Measurements from ENCODE around the gene TPM4. TPM values are rescaled to one million over a fixed set of nuclear protein-coding genes. Genes with fewer than 3 reads are reported as not detected.
"Not testable (repeated sequence)": the region's sequence is repeated elsewhere in the genome, so short reads cannot be mapped to it uniquely, and the experiment has no call there.

TPM4 gene
- polyA plus RNA-seq, 3 donors = 466 to 475 (median 475) TPM

DNA sequence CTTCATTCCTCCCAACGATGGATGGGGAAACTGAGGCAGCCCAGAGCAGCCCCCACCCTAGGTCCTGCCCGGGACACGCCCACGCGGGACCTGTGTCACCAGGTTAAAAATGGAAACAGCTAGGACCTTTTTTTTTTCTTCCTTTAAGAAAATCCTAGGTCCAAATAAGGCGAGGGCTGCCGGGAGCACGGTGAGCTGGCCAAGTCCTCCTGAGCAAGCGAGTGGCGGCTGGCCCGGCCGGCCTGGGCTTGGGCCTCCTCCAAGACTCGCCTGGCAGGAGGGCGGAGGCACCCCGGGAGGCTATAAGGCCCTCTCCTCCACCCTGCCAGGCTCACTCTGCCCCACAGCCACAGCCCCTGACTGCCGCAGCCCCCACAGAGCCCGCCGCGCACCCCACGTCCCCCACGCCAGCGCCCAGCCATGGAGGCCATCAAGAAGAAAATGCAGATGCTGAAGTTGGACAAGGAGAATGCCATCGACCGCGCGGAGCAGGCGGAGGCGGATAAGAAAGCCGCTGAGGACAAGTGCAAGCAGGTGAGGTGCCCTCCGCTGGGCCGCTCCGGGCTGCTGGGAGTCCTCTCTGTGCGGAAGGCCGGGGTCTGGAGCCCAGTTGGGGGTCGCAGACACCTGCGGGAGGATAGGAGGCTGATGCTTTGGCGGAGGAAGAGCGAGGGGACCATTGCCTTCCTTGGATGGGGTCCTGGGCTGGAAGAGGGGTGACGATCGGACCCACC is 8.9 kb upstream of the TPM4 start:
- DNase-seq = no peak

DNA sequence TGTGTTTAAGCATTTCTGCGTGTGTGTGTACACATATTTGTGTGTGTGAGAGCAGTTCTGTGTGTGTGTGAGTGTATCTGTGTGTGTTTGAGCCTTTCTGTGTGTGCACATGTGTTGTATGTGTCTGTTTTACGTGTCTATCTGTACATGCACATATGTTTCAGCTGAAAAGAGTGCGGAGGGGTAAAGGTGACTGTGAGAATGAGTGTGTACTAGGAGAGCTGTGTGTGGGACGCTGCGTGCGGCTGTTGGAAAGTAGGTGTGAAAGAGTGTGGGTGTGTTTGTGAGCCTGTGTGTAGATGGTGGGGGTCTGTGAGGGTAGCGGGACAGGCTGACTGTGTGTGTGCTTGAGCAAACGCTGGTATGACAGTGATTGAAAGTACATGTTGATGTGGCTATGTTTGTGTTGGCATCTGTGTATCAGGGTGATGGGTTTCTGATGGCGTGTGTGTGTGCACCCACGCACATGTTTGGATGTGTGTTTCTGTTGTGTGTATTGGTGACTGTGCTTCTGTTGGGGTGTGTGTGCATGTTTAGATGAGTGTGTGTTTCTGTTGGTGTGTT is 7.5 kb upstream of the TPM4 start:
- no peak for DNase-seq

DNA sequence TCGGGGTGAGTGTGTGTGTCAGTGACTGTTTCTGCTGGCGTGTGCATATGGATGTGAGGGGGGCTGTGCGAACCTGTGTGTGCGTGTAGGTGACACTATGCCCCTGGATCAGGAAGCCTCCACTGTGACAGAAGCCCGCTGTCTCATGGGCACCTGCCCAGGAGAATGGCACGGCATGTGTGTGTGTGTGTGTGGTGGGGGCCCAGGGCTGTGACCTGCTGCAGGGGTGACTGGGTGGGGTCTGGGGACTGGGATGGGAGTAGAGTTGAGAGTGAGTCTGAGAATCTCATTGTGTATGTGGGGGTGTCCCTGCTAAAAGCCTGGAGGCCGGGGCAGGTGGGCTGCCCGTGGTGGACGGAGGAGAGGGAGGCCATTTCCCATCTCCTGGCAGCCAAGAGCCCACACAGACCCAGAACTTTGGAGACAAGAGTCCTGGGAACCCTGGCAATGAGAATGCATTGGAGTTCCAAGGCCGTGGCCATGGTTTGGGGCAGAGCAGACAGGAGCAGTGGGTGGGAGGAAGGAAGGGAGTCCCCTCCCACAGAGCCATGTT is 6.4 kb upstream of the TPM4 start:
- no peak for DNase-seq

DNA sequence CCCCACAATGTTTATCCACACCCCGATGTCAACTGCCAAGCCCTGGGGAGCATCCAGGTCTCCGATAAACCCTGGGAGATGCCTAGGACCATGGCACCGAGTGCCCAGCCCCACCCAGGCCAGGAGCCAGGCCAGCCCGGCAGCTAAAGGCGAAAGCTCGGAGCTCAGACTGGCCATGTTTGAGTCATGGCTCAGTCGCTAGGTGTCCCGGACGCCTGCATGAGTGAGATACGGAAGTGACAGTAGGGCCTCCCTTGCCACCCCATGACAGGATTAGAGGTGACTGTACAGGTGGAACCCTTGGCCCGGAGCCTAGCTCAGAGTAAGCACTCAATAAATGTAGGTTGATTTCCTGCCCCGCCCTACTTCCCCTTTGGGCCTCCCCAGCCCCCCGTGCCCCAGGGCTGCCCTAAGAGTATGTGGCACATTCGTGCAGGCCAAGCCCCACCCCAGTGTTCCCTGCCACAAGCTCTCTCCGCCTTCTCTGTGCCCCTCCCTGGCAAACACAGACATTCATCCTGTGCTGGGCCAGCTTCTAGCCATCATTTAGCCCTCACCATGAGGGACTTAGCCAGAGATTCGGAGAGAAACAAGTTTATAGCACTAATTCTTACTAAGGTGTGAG is 5.8 kb upstream of the TPM4 start:
- no peak for DNase-seq

DNA sequence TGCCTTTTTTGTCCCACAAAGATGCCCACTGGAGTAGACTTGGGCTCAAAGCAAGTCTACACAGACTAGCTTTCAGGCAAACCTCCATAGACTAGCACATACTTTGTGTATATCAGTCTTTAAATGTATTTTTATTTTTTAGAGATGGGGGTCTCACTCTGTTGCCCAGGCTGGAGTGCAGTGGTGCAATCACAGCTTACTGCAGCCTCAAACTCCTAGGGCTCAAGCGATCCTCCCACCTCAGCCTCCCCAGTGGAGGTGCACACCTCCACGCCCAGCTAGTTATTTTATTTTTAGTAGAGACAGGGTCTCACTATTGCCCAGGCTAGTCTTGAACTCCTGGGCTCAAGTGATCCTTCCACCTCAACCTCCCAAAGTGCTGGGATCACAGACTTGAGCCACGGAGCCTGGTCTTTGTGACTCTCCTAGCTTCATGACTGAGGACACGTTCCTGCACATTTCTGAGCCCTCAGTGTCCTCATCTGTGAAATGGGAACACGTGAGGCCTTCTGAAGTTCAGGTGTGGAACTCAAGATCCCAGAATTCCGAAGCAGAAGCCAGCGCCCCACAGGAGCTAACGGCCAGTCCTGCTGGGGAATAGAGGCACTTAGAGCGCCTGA is 5.1 kb upstream of the TPM4 start:
- no peak for DNase-seq

DNA sequence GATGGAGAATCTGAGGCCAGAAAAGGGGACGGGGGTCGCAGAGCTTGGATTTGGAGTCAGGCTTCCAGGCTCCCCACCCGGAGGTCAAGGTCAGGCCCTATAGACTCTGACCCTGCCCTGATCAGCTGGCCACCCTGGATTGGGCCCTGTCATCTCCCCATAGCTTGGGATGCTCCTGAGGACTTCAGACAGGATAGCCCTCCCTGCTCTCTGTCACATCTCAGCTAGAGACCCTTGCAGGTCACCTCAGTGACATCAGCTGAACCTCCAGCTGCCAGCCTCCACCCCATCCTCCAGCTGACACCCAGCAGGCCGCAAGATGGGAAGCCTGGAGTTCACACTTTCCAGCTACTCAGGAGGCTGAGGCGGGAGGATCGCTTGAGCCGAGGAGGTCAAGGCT is 2.8 kb upstream of the TPM4 start:
- DNase-seq = no peak

DNA sequence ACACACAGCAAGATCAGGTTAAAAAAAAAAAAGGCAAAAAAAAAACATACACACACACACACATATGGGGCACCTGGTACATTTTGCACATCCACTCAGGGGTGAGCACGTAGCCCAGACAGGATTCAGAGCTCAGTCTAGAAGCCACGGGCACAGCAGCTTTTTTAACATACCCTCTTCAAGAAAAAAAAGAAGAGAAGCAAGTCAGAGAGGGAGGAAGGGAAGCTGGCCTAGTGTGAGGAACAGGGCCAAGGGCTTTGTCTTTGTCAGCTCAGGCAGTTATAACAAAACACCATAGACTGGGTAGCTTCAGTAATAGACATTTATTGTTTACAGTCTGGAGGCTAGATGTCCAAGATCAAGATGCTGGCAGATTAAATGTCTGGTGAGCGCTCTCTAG is 2.3 kb upstream of the TPM4 start:
- no peak for DNase-seq

DNA sequence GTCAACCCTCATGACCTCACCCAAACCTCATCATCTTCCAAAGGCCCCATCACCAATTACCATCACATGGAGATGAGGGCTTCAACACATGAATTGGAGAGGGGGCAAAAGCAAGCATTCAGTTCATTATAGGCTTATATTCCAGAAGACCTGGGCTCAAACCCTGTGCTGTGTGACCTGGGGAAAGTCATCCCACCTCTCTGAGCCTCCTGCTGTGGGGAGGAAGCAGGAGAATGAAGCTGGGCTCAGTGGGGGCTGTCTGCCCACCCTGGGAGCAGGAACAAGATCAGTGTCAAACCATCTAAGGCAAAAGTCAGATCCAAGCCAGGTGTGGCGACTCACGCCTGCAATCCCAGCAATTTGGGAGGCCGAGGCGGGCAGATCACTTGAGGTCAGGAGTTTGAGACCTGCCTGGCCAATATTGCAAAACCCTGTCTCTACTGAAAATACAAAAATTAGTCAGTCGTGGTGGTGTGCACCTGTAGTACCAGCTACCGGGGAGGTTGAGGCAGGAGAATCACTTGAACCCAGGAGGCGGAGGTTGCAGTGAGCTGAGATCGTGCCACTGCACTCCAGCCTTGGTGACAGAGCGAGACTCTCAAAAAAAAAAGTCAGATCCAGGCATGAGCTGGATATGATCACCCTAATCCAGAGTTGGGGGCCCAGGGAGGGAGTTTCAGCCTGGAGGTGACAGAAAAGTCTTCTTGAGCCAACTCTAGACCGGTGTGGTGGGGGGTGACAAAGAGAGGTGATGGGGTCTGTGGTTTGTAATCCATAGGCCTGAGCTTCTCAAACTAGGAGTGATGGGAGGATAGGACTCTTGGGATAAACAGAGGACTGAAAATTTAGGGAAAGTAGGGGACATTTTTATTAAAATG is 1.6 kb upstream of the TPM4 start:
- no peak for DNase-seq

DNA sequence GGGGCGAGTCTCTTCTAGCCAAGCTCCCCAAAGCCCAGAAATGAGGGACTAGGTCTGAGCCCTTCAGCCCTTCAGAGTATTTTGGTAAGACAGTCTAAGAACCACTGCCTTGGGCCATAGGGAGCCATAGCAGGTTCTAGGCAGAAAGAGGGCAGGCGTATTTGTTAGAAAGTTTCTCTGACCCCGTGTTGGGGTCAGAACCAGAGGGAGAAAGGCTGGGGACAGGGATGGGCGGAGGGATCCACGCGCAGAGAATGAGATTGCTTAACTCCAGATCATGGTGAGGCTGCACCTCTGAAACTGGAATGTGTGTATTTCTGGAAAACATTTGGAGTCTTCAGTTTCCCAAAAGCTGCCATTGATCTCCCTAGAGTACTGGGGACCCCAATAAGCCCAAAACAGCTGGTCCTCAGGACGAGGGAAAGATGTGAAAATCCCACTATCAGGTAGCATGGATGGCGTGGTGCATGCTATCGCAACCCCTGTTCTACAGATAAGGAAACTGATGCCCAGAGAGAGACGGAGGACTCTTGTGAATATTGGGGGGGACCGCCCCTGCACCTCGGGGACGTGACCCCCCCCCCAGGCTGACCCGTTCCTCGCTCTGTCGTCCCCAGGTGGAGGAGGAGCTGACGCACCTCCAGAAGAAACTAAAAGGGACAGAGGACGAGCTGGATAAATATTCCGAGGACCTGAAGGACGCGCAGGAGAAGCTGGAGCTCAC is 703 bp upstream of the TPM4 start:
- no peak for DNase-seq

DNA sequence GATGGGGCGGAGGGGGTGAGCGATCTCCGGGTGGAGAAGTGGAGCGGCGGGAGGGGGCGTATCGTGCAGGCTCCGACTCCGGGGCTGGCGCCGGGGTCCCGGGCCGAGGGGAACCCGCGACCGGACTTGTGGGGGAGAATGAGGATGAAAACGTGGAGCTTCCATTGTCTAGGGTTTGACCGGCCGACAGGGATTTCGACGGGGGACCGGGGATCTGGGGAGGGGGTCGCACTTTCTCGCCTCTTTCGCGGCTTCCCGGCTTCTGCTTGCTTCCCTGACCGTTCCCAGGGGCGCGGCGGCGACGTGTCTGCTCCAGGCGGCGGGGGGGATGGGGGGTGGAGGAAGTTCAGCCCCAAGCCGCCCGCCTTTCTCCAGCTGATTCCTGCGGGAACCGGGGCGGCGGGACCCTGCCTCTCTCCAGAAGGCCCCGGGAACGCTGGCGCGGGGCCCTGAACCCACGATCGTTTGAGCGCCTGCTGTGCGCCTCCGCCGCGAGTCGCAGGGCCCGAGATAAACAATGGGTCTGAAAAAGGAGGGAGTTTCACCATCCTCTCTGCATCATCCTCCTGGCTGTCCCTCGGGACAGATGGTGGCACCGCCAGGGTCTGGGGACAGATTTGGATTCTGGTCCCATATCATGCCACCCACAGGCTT is 790 bp downstream of the TPM4 start:
- DNase-seq = no peak

DNA sequence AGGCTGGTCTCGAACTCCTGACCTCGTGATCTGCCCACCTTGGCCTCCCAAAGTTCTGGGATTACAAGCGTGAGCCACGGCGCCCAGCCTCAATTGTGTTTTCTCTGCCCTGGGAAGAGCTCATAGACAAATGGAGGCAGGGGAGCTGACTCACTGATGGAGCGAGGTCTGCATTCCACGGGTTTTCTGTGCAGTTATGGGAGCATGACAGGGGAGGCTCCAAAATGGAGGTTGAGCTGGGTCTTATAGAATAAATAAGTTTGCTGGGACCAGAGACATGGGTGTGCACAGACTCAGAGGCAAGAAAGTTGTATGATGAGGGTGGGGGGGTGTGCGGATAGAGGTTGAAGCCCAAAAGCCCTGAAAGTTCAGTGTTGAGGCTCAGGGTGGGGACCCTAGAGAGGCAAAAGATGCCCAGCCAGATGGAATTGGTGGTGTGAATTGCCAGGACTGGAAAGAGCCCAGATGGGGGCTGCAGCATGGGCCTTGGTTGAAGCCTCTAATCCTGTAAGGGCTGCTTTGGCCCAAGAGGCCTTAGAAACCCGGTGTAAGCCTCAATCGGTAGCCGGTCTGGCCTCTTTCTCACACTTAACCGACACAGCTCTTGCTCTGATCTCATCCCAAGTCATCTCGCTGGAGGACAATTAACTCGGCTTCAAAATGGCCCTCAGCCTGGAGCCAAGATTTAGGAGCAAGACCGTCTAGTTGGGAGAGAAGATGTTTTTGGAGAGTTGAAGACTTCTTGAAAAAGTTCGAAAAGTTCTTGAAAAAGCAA is 1.9 kb downstream of the TPM4 start:
- DNase-seq = no peak

DNA sequence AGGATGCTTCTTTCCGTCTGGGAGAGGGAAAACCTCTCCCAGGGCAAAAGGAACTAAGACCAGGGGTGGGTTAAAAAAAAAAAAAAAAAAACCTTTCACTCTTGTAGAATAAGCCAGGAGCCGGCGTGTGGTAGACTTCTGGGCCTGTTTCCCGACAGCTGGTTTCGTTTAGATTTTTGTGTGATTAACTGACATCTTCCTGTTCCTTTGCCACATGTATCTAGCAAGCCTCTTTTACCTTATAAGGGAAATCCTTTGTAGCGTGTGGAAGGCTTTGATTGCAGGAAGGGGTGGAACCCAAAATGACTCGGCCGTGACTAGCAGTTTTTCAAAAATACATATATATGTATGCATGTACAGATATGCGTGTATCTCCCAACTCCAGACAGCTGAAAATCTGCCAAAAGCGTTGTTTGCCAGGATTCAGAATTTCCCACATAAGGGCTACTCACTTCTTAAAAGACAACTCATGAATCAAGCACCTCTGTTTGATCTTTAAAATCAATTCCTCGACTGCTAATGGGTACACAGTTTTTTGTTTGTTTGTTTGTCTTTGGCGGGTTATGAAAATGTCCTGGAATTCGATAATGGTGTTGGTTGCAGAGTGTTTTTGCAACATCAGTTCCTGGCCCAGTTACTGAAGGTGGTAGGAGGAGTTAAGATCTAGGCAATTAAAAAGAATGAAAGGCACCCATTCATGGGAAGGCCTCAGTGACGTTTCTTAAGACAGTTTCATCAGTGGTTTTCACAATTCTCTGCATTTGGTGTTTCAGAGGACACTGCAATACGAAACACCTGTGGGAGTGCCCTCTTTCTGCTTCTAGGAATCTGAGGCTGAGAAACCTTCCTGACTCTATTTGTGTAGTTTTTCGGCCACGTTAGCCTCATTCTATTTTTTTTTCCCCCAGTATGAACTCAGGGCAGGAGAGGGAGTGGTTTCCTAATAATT is 2.7 kb downstream of the TPM4 start:
- DNase-seq = peak; percentile 90

DNA sequence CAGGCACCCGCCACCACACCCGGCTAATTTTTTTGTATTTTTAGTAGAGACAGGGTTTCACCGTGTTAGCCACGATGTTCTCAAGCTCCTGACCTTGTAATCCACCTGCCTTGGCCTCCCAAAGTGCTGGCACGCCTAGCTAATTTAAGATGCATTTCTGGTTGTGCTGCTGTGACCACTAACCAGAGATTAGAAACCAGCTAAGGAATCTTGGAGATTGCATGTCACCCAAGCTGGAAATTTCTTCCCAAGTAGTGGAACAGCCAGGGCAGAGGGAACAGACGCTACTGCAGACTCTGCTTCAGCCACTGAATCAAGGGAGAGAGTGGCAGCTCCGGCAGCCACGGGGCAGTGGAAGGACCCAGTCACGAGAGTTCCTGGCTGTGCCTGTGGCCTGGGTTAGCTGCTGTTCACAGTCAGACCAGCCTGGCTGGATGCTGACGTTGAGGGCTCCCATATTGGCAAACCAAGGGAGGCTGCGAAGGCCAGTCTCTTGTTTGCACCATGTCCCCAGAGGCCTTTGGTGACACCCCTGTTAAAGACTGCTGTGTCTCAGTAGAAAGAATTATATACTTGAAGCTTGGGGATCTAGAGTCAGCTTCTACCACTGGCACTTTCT is 7.9 kb downstream of the TPM4 start:
- DNase-seq = no peak

DNA sequence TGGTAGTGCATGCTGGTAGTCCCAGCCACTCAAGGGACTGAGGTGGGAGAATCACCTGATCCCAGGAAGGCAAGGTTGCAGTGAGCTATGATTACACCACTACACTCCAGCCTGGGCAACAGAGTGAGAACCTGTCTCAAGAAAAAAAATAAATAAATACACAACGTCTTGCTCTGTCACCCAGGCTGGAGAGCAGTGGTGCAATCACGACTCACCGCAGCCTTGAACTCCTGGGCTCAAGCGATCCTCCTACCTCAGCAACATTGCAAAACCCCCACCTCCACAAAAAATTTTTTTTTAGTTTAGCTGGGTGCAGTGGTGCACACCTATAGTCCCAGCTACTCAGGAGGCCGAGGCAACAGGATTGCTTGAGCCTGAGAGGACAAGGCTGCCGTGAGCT is 8.8 kb downstream of the TPM4 start:
- DNase-seq = no peak

DNA sequence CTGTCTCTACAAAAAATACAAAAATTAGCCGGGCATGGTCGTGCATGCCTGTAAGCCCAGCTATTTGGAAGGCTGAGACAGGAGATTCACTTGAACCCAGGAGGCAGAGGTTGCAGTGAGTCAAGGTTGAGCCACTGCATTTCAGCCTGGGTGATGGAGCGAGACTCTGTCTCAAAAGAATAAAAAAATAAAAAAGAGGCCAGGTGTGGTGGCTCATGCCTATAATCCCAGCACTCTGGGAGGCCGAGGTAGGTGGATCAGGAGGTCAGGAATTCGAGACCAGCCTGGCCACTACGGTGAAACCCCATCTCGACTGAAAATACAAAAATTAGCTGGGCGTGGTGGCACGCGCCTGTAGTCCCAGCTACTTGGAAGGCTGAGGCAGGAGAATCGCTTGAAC is 11.1 kb downstream of the TPM4 start:
- DNase-seq = not testable (repeated sequence)

DNA sequence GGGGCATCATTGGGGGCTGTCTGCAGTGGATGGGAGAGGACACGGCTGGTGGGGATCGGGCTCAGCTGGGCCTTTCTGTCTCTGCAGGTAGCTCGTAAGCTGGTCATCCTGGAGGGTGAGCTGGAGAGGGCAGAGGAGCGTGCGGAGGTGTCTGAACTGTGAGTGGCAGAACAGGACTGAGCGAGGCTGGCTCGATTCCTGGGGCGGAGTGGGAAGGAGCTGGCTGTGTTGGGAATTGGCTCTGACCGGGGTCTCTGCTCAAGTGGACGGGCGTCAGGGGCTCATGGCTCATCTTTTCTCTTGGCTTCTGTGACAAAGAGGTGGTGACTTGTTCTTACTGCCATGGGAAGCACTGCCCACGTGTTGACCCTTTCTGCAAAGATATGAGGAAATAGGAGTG is 11.6 kb downstream of the TPM4 start:
- DNase-seq = no peak

DNA sequence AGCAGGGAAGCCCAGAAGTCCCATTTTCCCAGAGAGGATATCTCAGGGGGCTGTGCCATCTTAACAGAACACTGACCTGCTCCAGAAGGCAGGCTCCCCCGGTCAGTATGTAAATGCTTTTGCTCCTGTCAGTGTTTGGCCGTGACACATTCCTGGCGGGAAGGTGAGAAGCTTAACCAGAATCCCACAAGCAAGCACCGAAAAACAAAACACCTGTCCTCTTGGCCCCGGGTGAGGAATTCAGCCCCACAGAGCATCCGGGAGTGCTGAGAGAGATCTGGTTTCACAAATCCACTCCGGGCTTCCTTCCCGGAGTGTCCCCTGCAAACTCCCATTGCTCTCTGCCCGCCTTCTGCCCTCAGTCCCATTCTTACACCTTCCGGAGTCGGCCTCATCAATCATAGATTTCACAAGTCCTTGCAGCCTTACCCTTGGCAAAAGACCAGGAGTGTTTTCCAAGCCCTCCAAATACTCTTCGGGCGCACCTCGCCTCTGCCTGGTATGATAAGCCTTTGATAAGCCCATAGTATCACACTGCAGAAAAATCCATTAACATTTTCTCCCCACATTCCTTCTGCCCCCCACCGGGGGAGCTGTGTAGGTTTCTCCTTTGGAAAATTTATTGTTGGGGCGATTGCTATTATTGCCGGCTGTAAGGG is 12.2 kb downstream of the TPM4 start:
- no peak for DNase-seq

Measured in renal pelvis (tissue), 4 donors.